SU-DHL-6 (cell line): ENCODE measurements around the gene TSSC4.

Source experiments
- H2AFZ ChIP-seq: fragments of 200-600 bp; sonication (generic); 2 replicates; pipeline ENCODE4 v1.6.1; 2014; ENCODE audit warnings: low read depth, mild to moderate bottlenecking, moderate library complexity, mixed read lengths, antibody characterized with exemption, low read length; ENCODE audit not compliant: severe bottlenecking
- H3F3A ChIP-seq: fragments of 200-600 bp; shearing (Covaris generic); 2 replicates; pipeline ENCODE4 v1.6.0; 2016; ENCODE audit warnings: antibody characterized with exemption, mild to moderate bottlenecking; ENCODE audit not compliant: insufficient read depth
- H3K27ac ChIP-seq: fragments of 200-600 bp; sonication (generic); 2 replicates; pipeline ENCODE4 v1.5.1; 2016; ENCODE audit warnings: low read depth, mild to moderate bottlenecking, low read length, moderate library complexity, mixed read lengths
- H3K27me3 ChIP-seq: fragments of 200-600 bp; sonication (generic), shearing (Covaris generic); 2 replicates; pipeline ENCODE4 v1.6.0; 2014; ENCODE audit warnings: mild to moderate bottlenecking, low read length
- H3K36me3 ChIP-seq: fragments of 200-600 bp; sonication (generic); 2 replicates; pipeline ENCODE4 v1.6.1; 2014; ENCODE audit warnings: mild to moderate bottlenecking, low read length, mixed read lengths
- H3K4me2 ChIP-seq: fragments of 300-600, 200-600 bp; shearing (Covaris generic), sonication (generic); 2 replicates; pipeline ENCODE4 v1.6.0; 2014; ENCODE audit warnings: low read length, low read depth, mild to moderate bottlenecking; ENCODE audit not compliant: poor library complexity, severe bottlenecking
- H3K4me3 ChIP-seq: fragments of 200-600 bp; sonication (generic); 2 replicates; pipeline ENCODE4 v1.5.1; 2014; ENCODE audit warnings: antibody characterized with exemption, low read length, mild to moderate bottlenecking, mixed read lengths; ENCODE audit not compliant: insufficient read depth, poor library complexity, severe bottlenecking
- H3K79me2 ChIP-seq: fragments of 200-600 bp; sonication (generic); 2 replicates; pipeline ENCODE4 v1.6.1; 2014; ENCODE audit warnings: mild to moderate bottlenecking, low read length, moderate library complexity; ENCODE audit not compliant: insufficient read depth
- H3K9ac ChIP-seq: fragments of 200-600 bp; sonication (generic); 2 replicates; pipeline ENCODE4 v1.7.0; 2014; ENCODE audit warnings: mild to moderate bottlenecking, low read length
- H3K9me2 ChIP-seq: fragments of 200-600 bp; sonication (generic); replicated peaks from 2 replicates; pipeline ENCODE4 v1.6.1; 2014; ENCODE audit warnings: low read length; ENCODE audit not compliant: insufficient read depth
- H3K9me3 ChIP-seq: fragments of 200-600 bp; sonication (generic); 2 replicates; pipeline ENCODE4 v1.6.1; 2014; ENCODE audit warnings: low read length, mixed read lengths; ENCODE audit not compliant: insufficient read depth
- H4K20me1 ChIP-seq: fragments of 200-600 bp; sonication (generic); 2 replicates; pipeline ENCODE4 v1.6.1; 2014; ENCODE audit warnings: low read depth, mild to moderate bottlenecking, antibody characterized with exemption, low read length, moderate library complexity, mixed read lengths
- EZH2phosphoT487 ChIP-seq: fragments of 200-600 bp; sonication (generic), shearing (Covaris generic); conservative IDR thresholded peaks from 2 replicates; pipeline ENCODE4 v1.6.1; 2018; ENCODE audit warnings: mild to moderate bottlenecking, antibody characterized with exemption, low read length, moderate library complexity, mixed read lengths
- TF ChIP-seq, protein P1 (sequence below): fragments of 200-600 bp; sonication (generic); IDR thresholded peaks from one replicate; pipeline ENCODE4 v1.5.1; 2017; ENCODE audit warnings: antibody characterized with exemption, mild to moderate bottlenecking, low read length, moderate library complexity; ENCODE audit not compliant: insufficient read depth, poor library complexity, severe bottlenecking

The TSSC4 gene

GRCh38 chr11:2417856-2418692 is 17.5 kb downstream of the TSSC4 start:
- no peaks in the 10 kb centered on the region for H4K20me1 ChIP-seq
- no peak overlapping the region for H3K4me2 ChIP-seq
- no peaks in the 10 kb centered on the region for H3K9me3 ChIP-seq
- H3K79me2 ChIP-seq: no peaks in the 10 kb centered on the region
- H3K9ac ChIP-seq: no peak overlapping the region
- no peaks in the 10 kb centered on the region for H3K36me3 ChIP-seq
- no peak for TF ChIP-seq EZH2phosphoT487
- TF ChIP-seq, protein P1, sequence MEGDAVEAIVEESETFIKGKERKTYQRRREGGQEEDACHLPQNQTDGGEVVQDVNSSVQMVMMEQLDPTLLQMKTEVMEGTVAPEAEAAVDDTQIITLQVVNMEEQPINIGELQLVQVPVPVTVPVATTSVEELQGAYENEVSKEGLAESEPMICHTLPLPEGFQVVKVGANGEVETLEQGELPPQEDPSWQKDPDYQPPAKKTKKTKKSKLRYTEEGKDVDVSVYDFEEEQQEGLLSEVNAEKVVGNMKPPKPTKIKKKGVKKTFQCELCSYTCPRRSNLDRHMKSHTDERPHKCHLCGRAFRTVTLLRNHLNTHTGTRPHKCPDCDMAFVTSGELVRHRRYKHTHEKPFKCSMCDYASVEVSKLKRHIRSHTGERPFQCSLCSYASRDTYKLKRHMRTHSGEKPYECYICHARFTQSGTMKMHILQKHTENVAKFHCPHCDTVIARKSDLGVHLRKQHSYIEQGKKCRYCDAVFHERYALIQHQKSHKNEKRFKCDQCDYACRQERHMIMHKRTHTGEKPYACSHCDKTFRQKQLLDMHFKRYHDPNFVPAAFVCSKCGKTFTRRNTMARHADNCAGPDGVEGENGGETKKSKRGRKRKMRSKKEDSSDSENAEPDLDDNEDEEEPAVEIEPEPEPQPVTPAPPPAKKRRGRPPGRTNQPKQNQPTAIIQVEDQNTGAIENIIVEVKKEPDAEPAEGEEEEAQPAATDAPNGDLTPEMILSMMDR: no peak
- no peaks in the 10 kb centered on the region for H3K9me2 ChIP-seq
- no peaks in the 10 kb centered on the region for H3K27me3 ChIP-seq
- H3F3A ChIP-seq: no peaks in the 10 kb centered on the region
- H3K27ac ChIP-seq: no peak overlapping the region
- H2AFZ ChIP-seq: no peak overlapping the region
- no peak overlapping the region for H3K4me3 ChIP-seq

DNA sequence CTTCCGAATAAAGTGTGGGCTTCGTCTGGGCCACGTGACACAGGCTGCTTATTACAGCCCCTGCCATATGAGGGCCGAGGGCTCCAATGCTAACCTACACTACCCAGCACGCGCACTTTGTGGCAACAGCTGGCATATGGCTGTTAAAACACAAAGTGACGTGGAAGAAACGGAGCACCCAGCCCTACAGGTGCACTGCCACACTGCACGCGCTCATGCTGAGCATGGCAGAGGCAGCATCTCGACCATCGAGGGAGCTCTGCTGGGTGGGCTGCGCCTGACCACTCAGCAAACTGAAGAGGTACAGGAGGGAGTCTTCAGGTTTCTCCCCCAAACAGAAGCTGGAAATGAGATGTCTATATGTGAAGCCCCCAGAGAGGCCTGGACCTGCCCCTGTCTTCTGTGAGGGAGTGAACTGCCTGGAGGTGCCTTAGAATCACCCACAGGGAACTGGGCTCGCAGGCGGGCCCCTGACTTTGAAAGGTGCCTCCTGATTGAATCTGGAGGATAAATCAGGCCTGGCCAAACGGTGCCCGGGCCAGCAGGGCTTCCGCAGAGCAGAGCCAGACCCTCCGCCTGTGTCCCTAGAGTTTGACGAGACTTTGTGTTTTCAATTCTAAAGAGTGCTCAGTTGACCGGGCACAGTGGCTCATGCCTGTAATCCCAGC is 18.3 kb downstream of the TSSC4 start:
- Histone ChIP-seq H4K20me1 (no peaks in the 10 kb centered on the region), H3F3A (no peaks in the 10 kb centered on the region)

DNA sequence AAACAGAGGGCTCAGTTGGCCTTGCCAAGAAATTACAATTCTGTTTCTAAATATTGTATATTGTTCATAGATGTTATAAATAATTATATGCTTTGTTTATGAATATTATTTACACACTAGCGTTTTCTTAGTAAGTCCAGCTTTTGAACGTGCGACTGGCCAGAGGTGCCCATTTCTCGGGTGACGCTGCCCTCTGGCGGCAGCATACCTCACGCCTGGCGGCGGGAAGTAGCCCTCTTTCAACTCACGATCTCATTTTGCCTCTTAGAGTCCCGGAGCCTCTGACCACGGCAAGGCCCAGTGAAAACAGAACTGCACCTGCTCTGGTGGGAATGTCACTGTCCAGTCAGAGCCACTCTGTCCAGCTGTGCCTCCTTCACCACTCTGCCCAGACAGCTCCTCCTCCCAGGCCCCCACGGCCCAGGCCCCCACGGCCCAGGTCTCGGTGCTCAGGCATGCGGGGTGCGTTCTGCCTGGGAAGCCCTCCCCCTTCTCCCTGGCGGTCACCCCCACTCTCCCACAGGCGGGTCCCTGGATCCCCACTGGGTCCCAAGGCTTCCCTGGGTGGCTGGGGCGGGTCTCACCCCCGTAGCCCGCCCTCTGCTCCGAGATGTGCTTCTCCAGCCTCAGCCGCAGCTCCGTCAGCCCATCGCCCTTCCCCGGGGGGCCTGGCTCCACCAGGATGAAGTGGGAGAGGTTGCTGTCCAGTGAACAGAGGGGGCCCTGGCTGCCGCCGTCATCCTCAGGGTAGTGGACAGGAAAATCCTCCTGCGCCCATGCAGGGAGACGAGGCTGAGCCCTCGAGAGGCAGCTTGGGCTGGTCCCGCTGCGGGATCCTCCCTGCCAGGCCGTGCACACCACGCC is 19.3 kb downstream of the TSSC4 start:
- no peak overlapping the region for H2AFZ ChIP-seq
- no peaks in the 10 kb centered on the region for H3K79me2 ChIP-seq
- H3K9me3 ChIP-seq: no peaks in the 10 kb centered on the region
- H3K9me2 ChIP-seq: no peaks in the 10 kb centered on the region
- no peak overlapping the region for H3K9ac ChIP-seq
- no peaks in the 10 kb centered on the region for H4K20me1 ChIP-seq
- no peak overlapping the region for H3K4me2 ChIP-seq
- no peaks in the 10 kb centered on the region for H3K36me3 ChIP-seq
- no peaks in the 10 kb centered on the region for H3F3A ChIP-seq
- TF ChIP-seq, protein P1: peak; percentile 98
- no peak for TF ChIP-seq EZH2phosphoT487
- H3K4me3 ChIP-seq: no peak overlapping the region
- H3K27me3 ChIP-seq: no peaks in the 10 kb centered on the region
- H3K27ac ChIP-seq: no peak overlapping the region

More for the DNA sequence above, 18.3 kb downstream of the TSSC4 start:
- H3K36me3 ChIP-seq: no peaks in the 10 kb centered on the region
- H3K9me3 ChIP-seq: no peaks in the 10 kb centered on the region
- no peak overlapping the region for H3K4me2 ChIP-seq
- no peak overlapping the region for H2AFZ ChIP-seq
- H3K4me3 ChIP-seq: no peak overlapping the region
- no peaks in the 10 kb centered on the region for H3K9me2 ChIP-seq
- no peak overlapping the region for H3K9ac ChIP-seq
- no peaks in the 10 kb centered on the region for H3K27me3 ChIP-seq
- H3K27ac ChIP-seq: no peak overlapping the region
- H3K79me2 ChIP-seq: no peaks in the 10 kb centered on the region
- TF ChIP-seq, protein P1: no peak
- TF ChIP-seq EZH2phosphoT487: no peak
